Kidney (tissue), 14 donors: ENCODE measurements around the gene MYO1D. TPM values are rescaled to one million over a fixed set of nuclear protein-coding genes. Genes with fewer than 3 reads are reported as not detected.
A peak's percentile ranks its signal among the peaks of the same experiment; 100 is the strongest.
"Not testable (repeated sequence)": the region's sequence is repeated elsewhere in the genome, so short reads cannot be mapped to it uniquely, and the experiment has no call there.

Experiments used
- DNase-seq, 5 donors: peaks; one replicate each; pipeline ENCODE4 v3.0.0-alpha.2; 2013 to 2020
- FAIRE-seq: peaks from 2 replicates; lab custom pipeline; 2012; peaks lifted over from hg19 to GRCh38; lab: Jason Lieb, UNC
- H3K27ac ChIP-seq, 2 donors: one replicate each; pipeline ENCODE4 v1.7.0; 2013; ENCODE audit warnings: low read depth in 2 of 2, low read length in 2 of 2, inconsistent platforms in 1 of 2
- H3K27me3 ChIP-seq: one replicate; pipeline ENCODE4 v1.7.1; 2013; ENCODE audit warnings: low read length, inconsistent platforms; ENCODE audit not compliant: control insufficient read depth, insufficient read depth
- H3K36me3 ChIP-seq, 3 donors: one replicate each; pipeline versions ENCODE4 v1.7.0 to v1.7.1; 2013; ENCODE audit warnings: low read length in 3 of 3, control low read depth in 1 of 3, inconsistent platforms in 1 of 3; ENCODE audit not compliant: insufficient read depth in 3 of 3, control insufficient read depth in 2 of 3
- H3K4me1 ChIP-seq, 3 donors: one replicate each; pipeline versions ENCODE4 v1.7.0 to v1.7.1; 2013; ENCODE audit warnings: low read length in 3 of 3, inconsistent platforms in 1 of 3, low read depth in 1 of 3; ENCODE audit not compliant: control insufficient read depth in 2 of 3, insufficient read depth in 2 of 3
- H3K4me3 ChIP-seq, 3 donors: one replicate each; pipeline versions ENCODE4 v1.7.0 to v1.8.1; 2013; ENCODE audit warnings: low read length in 3 of 3, control low read depth in 1 of 3, inconsistent platforms in 1 of 3
- H3K9ac ChIP-seq, 3 donors: one replicate each; pipeline versions ENCODE4 v1.7.0 to v1.7.1; 2013; ENCODE audit warnings: low read length in 3 of 3, control low read depth in 1 of 3, inconsistent platforms in 1 of 3
- H3K9me3 ChIP-seq, 3 donors: one replicate each; pipeline versions ENCODE4 v1.7.0 to v1.7.1; 2013; ENCODE audit warnings: low read length in 3 of 3, control low read depth in 1 of 3, inconsistent platforms in 1 of 3; ENCODE audit not compliant: control insufficient read depth in 2 of 3, insufficient read depth in 1 of 3
- CTCF ChIP-seq: IDR thresholded peaks from 3 replicates; pipeline ENCODE4 v1.5.1; 2012; ENCODE audit warnings: mild to moderate bottlenecking, moderate library complexity, borderline replicate concordance; ENCODE audit not compliant: insufficient read depth; ENCODE audit errors: extremely low read depth
- intact Hi-C: fragments of 100-400 bp; cut with DNase I; formaldehyde crosslinking; loops from one replicate; pipeline ENCODE4 v1.11.1; 2022
- polyA plus RNA-seq: library from polyadenylated mRNA; stranded (reverse); fragments of 350-450 nt; fragmentation: Illumina TruSeq; extraction: RNeasy Lipid Tissue Mini Kit (QIAGEN cat#74804); gene quantifications from one replicate; pipeline ENCODE4 v1.2.3, GENCODE V29; 2014; ENCODE audit warnings: low read depth, low replicate concordance; ENCODE audit not compliant: insufficient read depth
- total RNA-seq: library from RNA; stranded (reverse); fragmentation: NEBNext Ultra II Directional; extraction: Animal tissue kit (Norgen Biotek cat#: 25700); gene quantifications from one replicate; pipeline ENCODE4 v1.2.1, GENCODE V29; 2021
- donor health status: control.
- donor health status: control.
- donor health status: control.
- donor health status: control.
- donor health status: control.
- donor health status: DM: yes; HTN: yes; CAD: no.
- donor health status: Normal renal cell carcinoma (clear cell type).

The MYO1D gene
- total and polyA plus RNA-seq, 2 donors from 2014 or later: 21.1 to 99.9 TPM

- intact Hi-C loops: no loop called here
- DNase-seq (peak in 2 of 5 donors; percentile 16 to 17), FAIRE-seq (no peak)
- H3K4me1 ChIP-seq: no peaks in the 10 kb centered on the region
- no peaks in the 10 kb centered on the region for H3K9me3 ChIP-seq
- no peak overlapping the region for H3K9ac ChIP-seq
- H3K27ac ChIP-seq: no peak overlapping the region
- H3K4me3 ChIP-seq: no peak overlapping the region
- TF ChIP-seq CTCF: no peak
- no peaks in the 10 kb centered on the region for H3K27me3 ChIP-seq
- no peaks in the 10 kb centered on the region for H3K36me3 ChIP-seq
Observed at GRCh38 chr17:32822996-32823395, 53.9 kb downstream of the MYO1D start.

- H3K36me3 ChIP-seq, FAIRE-seq, H3K9me3 ChIP-seq, H3K27me3 ChIP-seq, H3K4me1 ChIP-seq, H3K27ac ChIP-seq, H3K4me3 ChIP-seq, H3K9ac ChIP-seq, intact Hi-C loops: not testable (repeated sequence)
- DNase-seq: peak; percentile 33 to 84 (median 40)
Observed at GRCh38 chr17:32821987-32822934, 54.7 kb downstream of the MYO1D start.

DNA sequence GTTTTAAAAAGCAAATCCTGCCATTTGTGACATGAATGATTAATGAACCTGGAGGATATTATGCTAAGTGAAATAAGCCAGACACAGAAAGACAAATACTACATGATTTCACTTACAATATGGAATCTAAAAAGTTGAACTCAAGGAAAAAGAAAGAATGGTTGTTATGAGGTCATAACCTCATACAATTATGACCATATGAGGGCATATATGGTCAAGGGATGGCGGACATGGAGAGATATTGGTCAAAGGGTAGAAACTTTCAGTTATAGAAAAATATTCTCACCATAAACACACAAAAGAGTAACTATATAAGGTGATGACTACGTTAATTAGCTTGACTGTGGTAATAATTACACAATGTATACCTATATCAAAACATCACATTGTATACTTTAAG is 56.5 kb downstream of the MYO1D start:
- intact Hi-C loops: no loop called here
- Histone ChIP-seq H3K27ac (no peak overlapping the region), H3K9ac (no peak overlapping the region), H3K4me3 (no peak overlapping the region), H3K9me3 (no peaks in the 10 kb centered on the region), H3K4me1 (no peaks in the 10 kb centered on the region), H3K36me3 (no peaks in the 10 kb centered on the region), H3K27me3 (no peaks in the 10 kb centered on the region)
- TF ChIP-seq CTCF: no peak
- FAIRE-seq (no peak), DNase-seq (no peak)

- DNase-seq: no peak
- no peaks in the 10 kb centered on the region for H3K9me3 ChIP-seq
- no peaks in the 10 kb centered on the region for H3K27me3 ChIP-seq
- no peak for FAIRE-seq
- H3K4me3 ChIP-seq: no peak overlapping the region
- no peak for TF ChIP-seq CTCF
- H3K9ac ChIP-seq: no peak overlapping the region
- intact Hi-C loops: no loop called here
- no peaks in the 10 kb centered on the region for H3K4me1 ChIP-seq
- no peaks in the 10 kb centered on the region for H3K36me3 ChIP-seq
- no peak overlapping the region for H3K27ac ChIP-seq
Observed at GRCh38 chr17:32819787-32820186, 57.1 kb downstream of the MYO1D start.
